GM18505 (cell line): ENCODE results near the gene GPRIN1.

ENCODE experiments used
- ATAC-seq: cut with Tn5 transposase; IDR thresholded peaks from one replicate; pipeline ENCODE4 v1.9.1; 2021; ENCODE audit not compliant: unreplicated experiment
- POLR2A ChIP-seq: IDR thresholded peaks from 4 replicates; pipeline ENCODE4 v1.6.1; 2011; ENCODE audit warnings: borderline replicate concordance; ENCODE audit not compliant: insufficient read depth, insufficient read length; ENCODE audit errors: extremely low read depth

The GPRIN1 gene

GRCh38 chr5:176624938-176625337, 15.0 kb upstream of the GPRIN1 start:
- TF ChIP-seq POLR2A = no peak
- no peak for ATAC-seq

GRCh38 chr5:176624142-176624541, 14.2 kb upstream of the GPRIN1 start:
- no peak for TF ChIP-seq POLR2A
- no peak for ATAC-seq

GRCh38 chr5:176621661-176622079, 11.7 kb upstream of the GPRIN1 start:
- no peak for ATAC-seq
- no peak for TF ChIP-seq POLR2A

GRCh38 chr5:176620333-176620981, 10.5 kb upstream of the GPRIN1 start:
- ATAC-seq = no peak
- no peak for TF ChIP-seq POLR2A

- no peak for ATAC-seq
- no peak for TF ChIP-seq POLR2A
Measured at GRCh38 chr5:176619569-176620332, 9.8 kb upstream of the GPRIN1 start.

- no peak for TF ChIP-seq POLR2A
- no peak for ATAC-seq
Measured at GRCh38 chr5:176619203-176619568, 9.2 kb upstream of the GPRIN1 start.

GRCh38 chr5:176618783-176619182, 8.8 kb upstream of the GPRIN1 start:
- no peak for ATAC-seq
- TF ChIP-seq POLR2A = no peak

GRCh38 chr5:176616511-176616910, 6.6 kb upstream of the GPRIN1 start:
- no peak for ATAC-seq
- no peak for TF ChIP-seq POLR2A

- TF ChIP-seq POLR2A = no peak
- no peak for ATAC-seq
Measured at GRCh38 chr5:176614805-176615478, 5.0 kb upstream of the GPRIN1 start.

GRCh38 chr5:176612855-176613254, 2.9 kb upstream of the GPRIN1 start:
- no peak for ATAC-seq
- TF ChIP-seq POLR2A = no peak

- no peak for TF ChIP-seq POLR2A
- no peak for ATAC-seq
Measured at GRCh38 chr5:176612008-176612407, 2.1 kb upstream of the GPRIN1 start.

- TF ChIP-seq POLR2A = no peak
- ATAC-seq = no peak
Measured at GRCh38 chr5:176611435-176611834, 1.5 kb upstream of the GPRIN1 start.

- no peak for TF ChIP-seq POLR2A
- no peak for ATAC-seq
Measured at GRCh38 chr5:176610435-176610773, 448 bp upstream of the GPRIN1 start.
